ENCODE measurements around the gene ZNF823.

The ZNF823 gene

GRCh38 chr19:11736696-11737095 lies 2.0 kb downstream of the ZNF823 start:
- peak; percentile 3 for DNase-seq

- no peak for DNase-seq
These were observed 3.4 kb downstream of the ZNF823 start for GRCh38 chr19:11735375-11735774.

- DNase-seq = no peak
These were observed 9.2 kb downstream of the ZNF823 start for GRCh38 chr19:11729586-11729985.

GRCh38 chr19:11722414-11722813 lies 16.3 kb downstream of the ZNF823 start:
- no peak for DNase-seq

GRCh38 chr19:11721681-11722080 lies 17.1 kb downstream of the ZNF823 start:
- DNase-seq = no peak

GRCh38 chr19:11710313-11710712 lies 28.4 kb downstream of the ZNF823 start:
- DNase-seq = no peak

GRCh38 chr19:11708457-11708856 lies 30.3 kb downstream of the ZNF823 start:
- no peak for DNase-seq

GRCh38 chr19:11705474-11705873 lies 33.3 kb downstream of the ZNF823 start:
- no peak for DNase-seq

GRCh38 chr19:11704626-11705025 lies 34.1 kb downstream of the ZNF823 start:
- DNase-seq = no peak

- DNase-seq = no peak
These were observed 38.6 kb downstream of the ZNF823 start for GRCh38 chr19:11699931-11700794.

GRCh38 chr19:11698231-11698630 lies 40.5 kb downstream of the ZNF823 start:
- no peak for DNase-seq

GRCh38 chr19:11697284-11697855 lies 41.4 kb downstream of the ZNF823 start:
- no peak for DNase-seq

- DNase-seq = peak; percentile 88
These were observed 44.0 kb downstream of the ZNF823 start for GRCh38 chr19:11694533-11695439.

- DNase-seq = no peak
These were observed 44.9 kb downstream of the ZNF823 start for GRCh38 chr19:11693505-11694499.

- no peak for DNase-seq
These were observed 46.5 kb downstream of the ZNF823 start for GRCh38 chr19:11692127-11692790.

GRCh38 chr19:11685676-11686650 lies 52.8 kb downstream of the ZNF823 start:
- DNase-seq = no peak

GRCh38 chr19:11684987-11685675 lies 53.6 kb downstream of the ZNF823 start:
- no peak for DNase-seq

- no peak for DNase-seq
These were observed 58.0 kb downstream of the ZNF823 start for GRCh38 chr19:11680689-11681302.

- DNase-seq = no peak
These were observed 60.2 kb downstream of the ZNF823 start for GRCh38 chr19:11678504-11678903.

Measured in stimulated activated CD4-positive, alpha-beta T cell treated with anti-CD3 and anti-CD28 coated beads, Interleukin-4, amount 100 ng/mL, for 24 hours (primary cell).